B cell (primary cell): Measurements from ENCODE around the gene SHLD1. TPM values are rescaled to one million over a fixed set of nuclear protein-coding genes. Genes with fewer than 3 reads are reported as not detected.

Source experiments
- ATAC-seq: fragments of 200-7000 bp; cut with Tn5 transposase; one replicate; pipeline ENCODE4 v1.10.0; 2021; ENCODE audit warnings: low read depth, mild to moderate bottlenecking, moderate number of reproducible peaks, moderate library complexity
- CTCF ChIA-PET: fragments of 350-600 bp; sonication (Branson Sonifier 250); formaldehyde crosslinking; loops from one replicate; lab custom pipeline; 2021; ENCODE audit warnings: antibody characterized with exemption, inconsistent platforms; lab: Charles Lee
- POLR2A ChIA-PET: fragments of 350-600 bp; sonication (Branson Sonifier 250); formaldehyde crosslinking; loops from one replicate; lab custom pipeline; 2021; ENCODE audit warnings: antibody characterized with exemption; lab: Charles Lee
- DNase-seq: peaks from one replicate; pipeline ENCODE4 v3.0.0; 2013
- H2AFZ ChIP-seq: 2 replicates; pipeline ENCODE4 v1.6.1; 2012; ENCODE audit warnings: mild to moderate bottlenecking, low read depth, low read length; ENCODE audit not compliant: insufficient read depth, poor library complexity, severe bottlenecking
- H3K27ac ChIP-seq, 2 donors: 1 replicate in 1 of 2; 2 replicates in 1 of 2; pipeline ENCODE4 v1.5.1; 2012 to 2013; ENCODE audit warnings: low read length in 2 of 2, mild to moderate bottlenecking in 2 of 2, moderate library complexity in 1 of 2
- H3K27me3 ChIP-seq, 4 experiments: fragments of 200-600 bp in 1 of 4; sonication (generic) in 1 of 4; replicated peaks in 1 of 4; 1 replicate in 2 of 4; 2 replicates in 2 of 4; pipeline versions ENCODE4 v1.6.1 to v1.7.0; 2013 to 2016; ENCODE audit warnings: low read length in 3 of 4, mild to moderate bottlenecking in 2 of 4, mixed read lengths in 1 of 4, moderate library complexity in 1 of 4; ENCODE audit not compliant: insufficient read depth in 4 of 4, control insufficient read depth in 3 of 4; ENCODE audit errors: control extremely low read depth in 1 of 4
- H3K36me3 ChIP-seq, 2 experiments: replicated peaks in 1 of 2; 1 replicate in 1 of 2; 2 replicates in 1 of 2; pipeline versions ENCODE4 v1.6.1 to v1.7.1; 2013; ENCODE audit warnings: low read length in 1 of 2; ENCODE audit not compliant: insufficient read depth in 2 of 2, control insufficient read depth in 1 of 2; ENCODE audit errors: control extremely low read depth in 1 of 2, extremely low read depth in 1 of 2
- H3K4me1 ChIP-seq, 2 donors: fragments of 200-600 bp in 1 of 2; sonication (generic) in 1 of 2; 1 replicate in 1 of 2; 2 replicates in 1 of 2; pipeline versions ENCODE4 v1.5.1 to v1.6.1; 2013 to 2017; ENCODE audit warnings: low read length in 2 of 2; ENCODE audit not compliant: control insufficient read depth in 2 of 2, insufficient read depth in 2 of 2
- H3K4me2 ChIP-seq: replicated peaks from 2 replicates; pipeline ENCODE3; 2012; ENCODE audit warnings: mild to moderate bottlenecking, low read depth, low read length; ENCODE audit not compliant: poor library complexity, severe bottlenecking
- H3K4me3 ChIP-seq, 5 experiments: fragments of 200-600 bp in 1 of 5; sonication (generic) in 1 of 5; 1 replicate in 3 of 5; 2 replicates in 2 of 5; pipeline versions ENCODE4 v1.5.1 to v1.7.0; 2011 to 2016; ENCODE audit warnings: low read length in 4 of 5, mild to moderate bottlenecking in 4 of 5, low read depth in 2 of 5, control low read depth in 1 of 5, moderate library complexity in 1 of 5; ENCODE audit not compliant: insufficient read depth in 1 of 5; ENCODE audit errors: control extremely low read depth in 1 of 5, extremely low read depth in 1 of 5
- H3K79me2 ChIP-seq: fragments of 200-600 bp; sonication (generic); one replicate; pipeline ENCODE4 v1.6.0; 2016; ENCODE audit warnings: low read length; ENCODE audit not compliant: control insufficient read depth, insufficient read depth
- H3K9ac ChIP-seq: fragments of 200-600 bp; sonication (generic); 2 replicates; pipeline ENCODE4 v1.6.1; 2017; ENCODE audit warnings: mild to moderate bottlenecking, low read length, moderate library complexity
- H3K9me3 ChIP-seq, 3 donors: one replicate each; pipeline versions ENCODE4 v1.6.1 to v1.7.1; 2013; ENCODE audit warnings: low read length in 2 of 3; ENCODE audit not compliant: control insufficient read depth in 2 of 3, insufficient read depth in 1 of 3; ENCODE audit errors: control extremely low read depth in 1 of 3
- H4K20me1 ChIP-seq: 2 replicates; pipeline ENCODE4 v1.6.0; 2012; ENCODE audit warnings: mild to moderate bottlenecking, low read length; ENCODE audit not compliant: insufficient read depth, control insufficient read depth, poor library complexity, severe bottlenecking
- H3K27ac Mint-ChIP-seq: one replicate; pipeline ENCODE4 v1.8.0; 2021; ENCODE audit warnings: mixed read lengths
- H3K27me3 Mint-ChIP-seq: one replicate; pipeline ENCODE4 v1.8.0; 2021; ENCODE audit warnings: mixed read lengths
- H3K4me1 Mint-ChIP-seq: one replicate; pipeline ENCODE4 v1.8.0; 2021; ENCODE audit warnings: mixed read lengths
- H3K4me3 Mint-ChIP-seq: one replicate; pipeline ENCODE4 v1.8.0; 2021; ENCODE audit warnings: mixed read lengths
- H3K9me3 Mint-ChIP-seq: one replicate; pipeline ENCODE4 v1.8.0; 2022; ENCODE audit warnings: mixed read lengths; ENCODE audit not compliant: insufficient read depth
- CTCF ChIP-seq: fragments of 200-600 bp; IDR thresholded peaks from one replicate; pipeline ENCODE4 v1.8.0; 2022; ENCODE audit warnings: antibody characterized with exemption, mild to moderate bottlenecking
- EZH2 ChIP-seq: IDR thresholded peaks from 2 replicates; pipeline ENCODE4 v1.6.1; 2012; ENCODE audit warnings: borderline replicate concordance, low read depth, mild to moderate bottlenecking, moderate library complexity, low read length; ENCODE audit not compliant: insufficient read depth, poor library complexity, severe bottlenecking
- WGBS: methylation state at CpG from one replicate; pipeline ENCODE4 v1.1.5; 2013; ENCODE audit warnings: missing lambda C conversion rate; ENCODE audit not compliant: insufficient coverage; 5-methylcytosine and 5-hydroxymethylcytosine counted together
- intact Hi-C: fragments of 100-400 bp; cut with micrococcal nuclease; formaldehyde crosslinking; loops from one replicate; pipeline ENCODE4 v1.10.0; 2022
- polyA plus RNA-seq: library from polyadenylated mRNA; depleted of rRNA; stranded (reverse); fragments of >200 nt; gene quantifications from 2 replicates; pipeline ENCODE4 v1.2.3, GENCODE V29; 2012
- total RNA-seq, 2 donors: library from RNA; stranded (reverse); fragments of 120-200 nt in 1 of 2; gene quantifications; 1 replicate in 1 of 2; 2 replicates in 1 of 2; pipeline versions ENCODE4 v1.2.3 to v1.2.4, GENCODE V29; 2013 to 2022

The SHLD1 gene
- total and polyA plus RNA-seq, 2 donors (not counting 1 experiment from before 2014, with no cell fraction given), result 15.4 to 18.5 TPM

- ChIA-PET CTCF (interaction anchor here (0.7 to 1.7 kb wide), 2 partner anchors 279 to 320 kb away, joined by 5 read pairs; no protein-coding TSS in a partner anchor), POLR2A (no interaction called here)
- Histone ChIP-seq H3K79me2 (no peaks in the 10 kb centered on the region), H3K9ac (no peak overlapping the region), H3K4me3 (no peak overlapping the region), H3K4me1 (no peaks in the 10 kb centered on the region), H3K27me3 (no peaks in the 10 kb centered on the region), H3K36me3 (peaks cover 2 to 4% of the 10 kb centered on the region in 2 experiments), H2AFZ (no peak overlapping the region), H3K9me3 (no peaks in the 10 kb centered on the region), H3K27ac (no peak overlapping the region), H4K20me1 (no peaks in the 10 kb centered on the region), H3K4me2 (no peak overlapping the region)
- H3K9me3 Mint-ChIP-seq, result no peaks in the 10 kb centered on the region
- peaks cover 5% of the 10 kb centered on the region for H3K4me1 Mint-ChIP-seq
- H3K27ac Mint-ChIP-seq, result no peak overlapping the region
- 100% methylated on average over 5 of the region's 11 CpGs for whole genome bisulfite sequencing
- no peak for ATAC-seq
- intact Hi-C loops, result no loop called here
- no peak overlapping the region for H3K4me3 Mint-ChIP-seq
- DNase-seq, result no peak
- TF ChIP-seq CTCF (no peak), EZH2 (no peak)
- no peaks in the 10 kb centered on the region for H3K27me3 Mint-ChIP-seq
These were observed 98.7 kb downstream of the SHLD1 start for GRCh38 chr20:5848711-5849505.

DNA sequence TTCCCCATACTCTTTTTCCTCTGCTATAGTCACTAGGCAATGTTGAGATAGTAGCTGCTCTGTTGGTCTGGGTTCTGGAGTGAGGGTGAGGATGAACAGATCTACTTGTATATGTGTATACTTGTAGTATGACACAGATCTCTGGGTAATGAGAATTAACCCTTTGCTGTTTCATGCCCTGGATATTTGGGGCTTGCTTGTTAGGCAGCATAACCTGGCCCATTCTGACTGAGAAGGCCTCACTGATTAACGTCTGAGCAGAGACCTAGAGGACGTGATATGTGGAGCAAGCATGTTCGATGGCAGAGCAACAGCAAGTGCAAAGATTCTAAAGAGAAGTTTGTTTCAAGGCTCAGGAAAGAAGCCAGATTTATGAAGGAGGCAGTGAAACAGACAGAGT is 105.7 kb downstream of the SHLD1 start:
- Histone ChIP-seq H3K4me2 (no peak overlapping the region), H3K27ac (no peak overlapping the region), H3K4me3 (no peak overlapping the region), H3K27me3 (no peaks in the 10 kb centered on the region), H3K79me2 (no peaks in the 10 kb centered on the region), H2AFZ (no peak overlapping the region), H3K9ac (no peak overlapping the region), H3K4me1 (no peaks in the 10 kb centered on the region), H4K20me1 (no peaks in the 10 kb centered on the region), H3K36me3 (peaks cover 2 to 5% of the 10 kb centered on the region in 2 experiments), H3K9me3 (no peaks in the 10 kb centered on the region)
- ChIA-PET CTCF (no interaction called here), POLR2A (no interaction called here)
- H3K9me3 Mint-ChIP-seq, result no peaks in the 10 kb centered on the region
- no peaks in the 10 kb centered on the region for H3K27me3 Mint-ChIP-seq
- intact Hi-C loops, result no loop called here
- no peak overlapping the region for H3K27ac Mint-ChIP-seq
- 95% methylated on average over 3 of the region's 3 CpGs for WGBS
- no peak for DNase-seq
- no peak for ATAC-seq
- H3K4me3 Mint-ChIP-seq, result no peak overlapping the region
- H3K4me1 Mint-ChIP-seq, result no peaks in the 10 kb centered on the region
- TF ChIP-seq CTCF, result no peak
- no peak for TF ChIP-seq EZH2
